DND-41 (cell line): ENCODE data around the gene ASIC2.

Source experiments
- ATAC-seq: fragments of 200-7000 bp; cut with Tn5 transposase; 3 replicates; pipeline ENCODE4 v1.9.1; 2021; ENCODE audit warnings: low read depth; ENCODE audit not compliant: insufficient read depth
- DNase-seq: peaks from one replicate; pipeline ENCODE4 v3.0.0-alpha.2; 2020
- H2AFZ ChIP-seq: 2 replicates; pipeline ENCODE4 v1.6.0; 2012; ENCODE audit warnings: low read depth, low read length
- H3K27ac ChIP-seq: 2 replicates; pipeline ENCODE4 v1.5.1; 2012; ENCODE audit warnings: low read length, inconsistent platforms
- H3K27me3 ChIP-seq: fragments of 200-600 bp; sonication (generic); 2 replicates; pipeline ENCODE4 v1.6.0; 2012; ENCODE audit warnings: low read length, mild to moderate bottlenecking, inconsistent platforms; ENCODE audit not compliant: insufficient read depth, poor library complexity
- H3K36me3 ChIP-seq: 2 replicates; pipeline ENCODE4 v1.5.1; 2012; ENCODE audit warnings: low read length, inconsistent platforms; ENCODE audit not compliant: insufficient read depth
- H3K4me1 ChIP-seq: 2 replicates; pipeline ENCODE4 v1.5.1; 2012; ENCODE audit warnings: mild to moderate bottlenecking, low read length; ENCODE audit not compliant: insufficient read depth
- H3K4me2 ChIP-seq: 2 replicates; pipeline ENCODE4 v1.6.0; 2012; ENCODE audit warnings: mild to moderate bottlenecking, moderate library complexity, low read length, inconsistent platforms; ENCODE audit not compliant: insufficient read depth
- H3K4me3 ChIP-seq, 2 experiments: fragments of 200-600 bp in 1 of 2; shearing (Covaris generic) in 1 of 2; 2 replicates each; pipeline ENCODE4 v1.5.1; 2012 to 2016; ENCODE audit warnings: inconsistent platforms in 2 of 2, low read length in 2 of 2, mild to moderate bottlenecking in 2 of 2, low read depth in 1 of 2, moderate library complexity in 1 of 2
- H3K79me2 ChIP-seq: 2 replicates; pipeline ENCODE4 v1.6.0; 2012; ENCODE audit warnings: low read length, inconsistent platforms; ENCODE audit not compliant: insufficient read depth
- H3K9ac ChIP-seq: 2 replicates; pipeline ENCODE4 v1.6.0; 2012; ENCODE audit warnings: low read depth, mild to moderate bottlenecking, inconsistent platforms, low read length, moderate library complexity
- H3K9me3 ChIP-seq: 2 replicates; pipeline ENCODE4 v1.5.1; 2012; ENCODE audit warnings: low read length, moderate library complexity, mild to moderate bottlenecking, inconsistent platforms; ENCODE audit not compliant: insufficient read depth, severe bottlenecking
- H4K20me1 ChIP-seq: 2 replicates; pipeline ENCODE4 v1.6.0; 2012; ENCODE audit warnings: low read length; ENCODE audit not compliant: insufficient read depth
- EZH2 ChIP-seq: IDR thresholded peaks from 3 replicates; pipeline ENCODE4 v1.6.1; 2012; ENCODE audit warnings: borderline replicate concordance, low read depth, mild to moderate bottlenecking, moderate library complexity, low read length, inconsistent platforms; ENCODE audit not compliant: severe bottlenecking
- TF ChIP-seq, protein P1 (sequence below): IDR thresholded peaks from 2 replicates; pipeline ENCODE4 v1.5.1; 2012; ENCODE audit warnings: borderline replicate concordance, low read length, moderate library complexity, mild to moderate bottlenecking; ENCODE audit not compliant: poor library complexity, severe bottlenecking; ENCODE audit errors: extremely low read depth

The ASIC2 gene

DNA sequence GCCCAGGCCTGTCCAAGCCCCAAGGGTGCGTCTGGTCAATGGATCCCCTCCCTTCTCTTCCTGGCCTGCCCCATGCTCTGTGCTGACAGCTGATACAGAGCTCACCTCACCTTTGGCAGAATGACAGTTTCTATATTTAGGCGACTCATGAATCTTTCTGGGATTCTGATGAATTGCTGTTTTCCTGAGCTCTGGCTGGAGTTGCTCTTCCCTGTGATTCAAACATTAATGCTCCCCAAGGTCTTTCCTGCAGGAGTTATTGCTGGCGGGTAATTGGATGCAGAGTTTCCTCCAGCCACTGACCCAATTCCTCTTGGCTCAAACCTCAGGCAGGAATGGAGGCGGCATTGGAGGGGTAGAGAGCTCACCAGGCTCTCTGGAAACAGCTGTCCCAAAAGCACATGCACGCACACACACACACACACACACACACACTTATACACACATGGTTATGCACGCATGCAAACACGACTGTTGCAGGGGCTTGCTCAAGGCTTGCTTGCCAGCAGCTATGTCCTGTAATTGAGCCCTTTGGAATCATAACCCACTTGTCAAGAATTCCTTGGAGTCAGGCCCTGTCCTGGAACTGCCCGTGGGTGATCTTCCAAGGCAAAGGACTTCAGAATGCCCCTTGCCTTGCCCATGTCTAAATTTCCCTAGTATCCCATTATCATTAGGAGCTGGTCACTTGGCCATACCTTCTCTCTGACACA is 128.8 kb downstream of the ASIC2 start:
- Histone ChIP-seq H4K20me1 (no peaks in the 10 kb centered on the region), H2AFZ (no peak overlapping the region), H3K9ac (no peak overlapping the region), H3K4me1 (no peaks in the 10 kb centered on the region), H3K36me3 (no peaks in the 10 kb centered on the region), H3K27ac (no peak overlapping the region), H3K4me3 (no peak overlapping the region), H3K27me3 (peaks cover 7% of the 10 kb centered on the region), H3K79me2 (no peaks in the 10 kb centered on the region), H3K4me2 (no peak overlapping the region), H3K9me3 (no peaks in the 10 kb centered on the region)
- ATAC-seq (no peak), DNase-seq (no peak)
- no peak for TF ChIP-seq EZH2
- TF ChIP-seq, protein P1, sequence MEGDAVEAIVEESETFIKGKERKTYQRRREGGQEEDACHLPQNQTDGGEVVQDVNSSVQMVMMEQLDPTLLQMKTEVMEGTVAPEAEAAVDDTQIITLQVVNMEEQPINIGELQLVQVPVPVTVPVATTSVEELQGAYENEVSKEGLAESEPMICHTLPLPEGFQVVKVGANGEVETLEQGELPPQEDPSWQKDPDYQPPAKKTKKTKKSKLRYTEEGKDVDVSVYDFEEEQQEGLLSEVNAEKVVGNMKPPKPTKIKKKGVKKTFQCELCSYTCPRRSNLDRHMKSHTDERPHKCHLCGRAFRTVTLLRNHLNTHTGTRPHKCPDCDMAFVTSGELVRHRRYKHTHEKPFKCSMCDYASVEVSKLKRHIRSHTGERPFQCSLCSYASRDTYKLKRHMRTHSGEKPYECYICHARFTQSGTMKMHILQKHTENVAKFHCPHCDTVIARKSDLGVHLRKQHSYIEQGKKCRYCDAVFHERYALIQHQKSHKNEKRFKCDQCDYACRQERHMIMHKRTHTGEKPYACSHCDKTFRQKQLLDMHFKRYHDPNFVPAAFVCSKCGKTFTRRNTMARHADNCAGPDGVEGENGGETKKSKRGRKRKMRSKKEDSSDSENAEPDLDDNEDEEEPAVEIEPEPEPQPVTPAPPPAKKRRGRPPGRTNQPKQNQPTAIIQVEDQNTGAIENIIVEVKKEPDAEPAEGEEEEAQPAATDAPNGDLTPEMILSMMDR: no peak

DNA sequence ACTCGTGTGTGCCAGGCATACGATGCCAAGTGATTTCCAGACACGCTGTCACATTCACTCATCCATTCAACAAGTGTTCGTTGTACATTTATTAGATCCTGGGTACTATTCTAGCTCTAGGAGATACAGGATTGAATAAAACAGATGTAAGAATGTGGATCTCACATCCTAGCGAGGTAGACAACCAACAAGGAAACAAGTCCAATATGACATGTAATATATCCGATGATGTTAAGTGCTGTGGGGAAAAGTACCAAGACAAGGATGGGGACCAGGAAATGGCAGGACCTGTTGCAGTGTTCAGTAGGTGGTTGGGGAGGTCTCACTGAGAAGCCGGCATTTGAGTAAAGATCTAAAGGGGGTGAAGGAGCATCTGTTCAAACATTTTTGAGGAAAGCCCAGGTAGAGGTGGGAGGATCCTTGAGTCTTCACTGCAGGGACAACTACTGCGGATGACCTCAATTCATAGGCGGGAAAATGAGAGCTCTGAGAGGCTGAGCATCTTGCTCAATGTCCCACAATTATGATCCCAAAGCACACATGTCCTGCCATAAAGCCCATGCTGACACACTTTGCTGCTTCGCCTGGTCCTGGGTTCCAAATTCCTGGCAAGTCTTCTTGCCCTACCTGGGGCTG is 129.4 kb downstream of the ASIC2 start:
- ATAC-seq (no peak), DNase-seq (no peak)
- Histone ChIP-seq H4K20me1 (no peaks in the 10 kb centered on the region), H3K9ac (no peak overlapping the region), H2AFZ (no peak overlapping the region), H3K79me2 (no peaks in the 10 kb centered on the region), H3K27me3 (peaks cover 7% of the 10 kb centered on the region), H3K9me3 (no peaks in the 10 kb centered on the region), H3K27ac (no peak overlapping the region), H3K4me1 (no peaks in the 10 kb centered on the region), H3K4me3 (no peak overlapping the region), H3K36me3 (no peaks in the 10 kb centered on the region), H3K4me2 (no peak overlapping the region)
- TF ChIP-seq EZH2: no peak
- TF ChIP-seq, protein P1: no peak

DNA sequence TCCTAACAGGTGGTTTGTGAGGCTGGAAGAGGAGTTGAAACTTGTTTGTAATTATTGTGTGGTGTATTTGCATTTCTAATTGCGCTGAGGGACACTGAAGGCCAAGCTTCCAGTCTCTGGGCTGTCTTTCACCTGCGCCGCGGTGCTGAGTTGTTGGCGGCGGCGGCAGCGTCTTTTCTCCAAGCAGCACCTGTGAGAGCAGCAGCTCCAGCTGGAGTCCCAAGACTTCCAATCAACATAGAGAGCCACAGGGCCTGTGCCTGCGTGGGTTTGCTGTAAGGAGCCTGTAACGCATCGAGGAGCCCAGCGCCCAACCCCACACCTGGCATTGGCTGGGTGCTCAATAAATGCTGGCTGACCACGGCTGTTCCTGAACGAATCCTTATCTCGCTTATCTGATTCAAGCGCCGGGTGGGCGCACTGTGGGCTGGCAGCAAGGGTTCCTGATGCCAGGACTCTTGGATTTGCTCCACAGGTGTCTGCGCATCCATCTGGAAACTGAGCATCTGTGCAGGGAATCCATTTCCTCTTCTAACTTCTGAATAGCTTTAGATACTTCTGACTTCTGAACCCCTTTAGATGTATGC is 138.1 kb downstream of the ASIC2 start:
- TF ChIP-seq EZH2: no peak
- TF ChIP-seq, protein P1: no peak
- H3K27me3 ChIP-seq: no peaks in the 10 kb centered on the region
- no peaks in the 10 kb centered on the region for H4K20me1 ChIP-seq
- no peaks in the 10 kb centered on the region for H3K4me1 ChIP-seq
- H3K9ac ChIP-seq: no peak overlapping the region
- ATAC-seq (no peak), DNase-seq (no peak)
- no peak overlapping the region for H3K4me2 ChIP-seq
- H3K79me2 ChIP-seq: no peaks in the 10 kb centered on the region
- H3K4me3 ChIP-seq: no peak overlapping the region
- no peak overlapping the region for H2AFZ ChIP-seq
- no peak overlapping the region for H3K27ac ChIP-seq
- H3K9me3 ChIP-seq: no peaks in the 10 kb centered on the region
- H3K36me3 ChIP-seq: no peaks in the 10 kb centered on the region
